SJSA1 (cell line): ENCODE measurements around the gene SV2A. TPM values are rescaled to one million over a fixed set of nuclear protein-coding genes. Genes with fewer than 3 reads are reported as not detected.
"Not testable (repeated sequence)": the region's sequence is repeated elsewhere in the genome, so short reads cannot be mapped to it uniquely, and the experiment has no call there.

Experiments
- DNase-seq, 2 experiments: peaks; one replicate each; pipeline ENCODE4 v3.0.0-alpha.2; 2015 to 2020; ENCODE audit warnings: low spot score in 2 of 2, low read depth in 1 of 2
- H3K27ac ChIP-seq: fragments of 250-450 bp; sonication (Bioruptor Pico); 2 replicates; pipeline ENCODE4 v1.5.1; 2020; ENCODE audit warnings: mild to moderate bottlenecking, moderate library complexity
- H3K27me3 ChIP-seq: fragments of 250-450 bp; sonication (Bioruptor Pico); replicated peaks from 2 replicates; pipeline ENCODE4 v1.5.1; 2020; ENCODE audit warnings: mild to moderate bottlenecking, moderate library complexity
- H3K36me3 ChIP-seq: fragments of 250-450 bp; sonication (Bioruptor Pico); 2 replicates; pipeline ENCODE4 v1.5.1; 2020; ENCODE audit warnings: mild to moderate bottlenecking
- H3K4me1 ChIP-seq: fragments of 250-450 bp; sonication (Bioruptor Pico); replicated peaks from 2 replicates; pipeline ENCODE4 v1.6.1; 2021; ENCODE audit warnings: mild to moderate bottlenecking
- H3K4me3 ChIP-seq: fragments of 250-450 bp; sonication (Bioruptor Pico); 2 replicates; pipeline ENCODE4 v1.5.1; 2020; ENCODE audit warnings: mild to moderate bottlenecking
- H3K9me3 ChIP-seq: fragments of 250-450 bp; sonication (Bioruptor Pico); replicated peaks from 2 replicates; pipeline ENCODE4 v1.5.1; 2020; ENCODE audit warnings: mild to moderate bottlenecking
- total RNA-seq: library from RNA; depleted of rRNA; stranded (reverse); fragments of >200 nt; shearing (Covaris generic); gene quantifications from 2 replicates; pipeline ENCODE4 v1.2.3, GENCODE V29; 2014; rRNA removed

The SV2A gene, protein sequence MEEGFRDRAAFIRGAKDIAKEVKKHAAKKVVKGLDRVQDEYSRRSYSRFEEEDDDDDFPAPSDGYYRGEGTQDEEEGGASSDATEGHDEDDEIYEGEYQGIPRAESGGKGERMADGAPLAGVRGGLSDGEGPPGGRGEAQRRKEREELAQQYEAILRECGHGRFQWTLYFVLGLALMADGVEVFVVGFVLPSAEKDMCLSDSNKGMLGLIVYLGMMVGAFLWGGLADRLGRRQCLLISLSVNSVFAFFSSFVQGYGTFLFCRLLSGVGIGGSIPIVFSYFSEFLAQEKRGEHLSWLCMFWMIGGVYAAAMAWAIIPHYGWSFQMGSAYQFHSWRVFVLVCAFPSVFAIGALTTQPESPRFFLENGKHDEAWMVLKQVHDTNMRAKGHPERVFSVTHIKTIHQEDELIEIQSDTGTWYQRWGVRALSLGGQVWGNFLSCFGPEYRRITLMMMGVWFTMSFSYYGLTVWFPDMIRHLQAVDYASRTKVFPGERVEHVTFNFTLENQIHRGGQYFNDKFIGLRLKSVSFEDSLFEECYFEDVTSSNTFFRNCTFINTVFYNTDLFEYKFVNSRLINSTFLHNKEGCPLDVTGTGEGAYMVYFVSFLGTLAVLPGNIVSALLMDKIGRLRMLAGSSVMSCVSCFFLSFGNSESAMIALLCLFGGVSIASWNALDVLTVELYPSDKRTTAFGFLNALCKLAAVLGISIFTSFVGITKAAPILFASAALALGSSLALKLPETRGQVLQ
- 16.6 and 17.8 TPM in 2 replicates for total RNA-seq

DNA sequence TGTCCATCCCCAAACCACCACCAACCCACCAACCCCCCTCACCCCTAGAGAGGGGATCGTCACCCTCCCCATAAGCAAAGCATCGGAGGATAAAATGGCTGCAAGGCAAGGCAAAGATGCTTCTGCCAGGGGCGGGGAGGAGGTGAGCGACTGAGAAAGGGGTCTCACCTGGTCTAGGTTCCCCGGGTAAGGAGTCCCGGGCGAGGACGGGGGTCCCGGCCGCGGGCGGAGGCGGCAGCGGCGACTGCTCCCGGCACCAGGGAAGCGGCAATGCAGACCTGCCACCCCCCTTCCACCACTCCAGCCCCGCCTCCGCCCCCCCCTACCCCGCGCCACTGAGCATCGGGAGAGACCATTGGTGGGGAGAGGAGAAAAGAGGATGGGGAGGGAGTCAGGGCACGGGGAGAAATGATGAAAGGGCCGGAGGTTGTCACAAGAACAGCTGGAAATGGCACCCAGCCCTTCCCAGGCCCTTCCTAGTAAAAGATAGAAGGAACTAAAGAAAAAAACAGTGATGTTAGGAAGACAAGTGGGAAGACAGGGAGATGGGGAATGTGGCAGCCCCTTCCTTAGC is at the start of gene SV2A:
TSS of gene SV2A (minus strand) at position 274 of the 574 bp plus-strand sequence. CDS start 4,004 bp downstream, outside the sequence.
- Histone ChIP-seq H3K4me1 (peaks cover 8% of the 10 kb centered on the region), H3K36me3 (peaks cover 15% of the 10 kb centered on the region), H3K27me3 (no peaks in the 10 kb centered on the region), H3K4me3 (peak within 1 kb of the TSS; percentile 54), H3K9me3 (no peaks in the 10 kb centered on the region), H3K27ac (no peak within 1 kb of the TSS)
- peak in 1 of 2 experiments; percentile 35 for DNase-seq

DNA sequence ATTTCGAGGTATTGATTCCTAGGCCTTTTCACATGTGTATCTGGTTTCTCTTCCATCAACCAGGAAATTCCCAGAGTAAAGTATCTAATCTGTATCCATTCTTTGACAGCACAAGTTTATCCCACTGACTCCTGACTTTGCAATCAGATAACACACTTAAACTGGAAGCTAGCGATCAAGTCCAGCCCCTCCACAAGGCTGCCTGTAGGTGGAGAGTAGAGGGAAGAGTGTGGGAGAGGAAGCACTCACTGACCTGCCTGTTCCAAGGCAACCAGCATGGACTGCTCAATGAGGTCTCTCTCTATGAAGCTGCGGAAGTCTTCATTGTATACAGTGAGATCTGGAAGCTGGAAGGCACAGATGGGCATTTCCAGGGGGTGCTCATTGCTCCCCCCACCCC is 49.4 kb upstream of the SV2A start:
- Histone ChIP-seq H3K27ac (no peak overlapping the region), H3K4me3 (no peak overlapping the region), H3K9me3 (no peaks in the 10 kb centered on the region), H3K4me1 (no peaks in the 10 kb centered on the region), H3K36me3 (peaks cover 75% of the 10 kb centered on the region), H3K27me3 (no peaks in the 10 kb centered on the region)
- no peak for DNase-seq

DNA sequence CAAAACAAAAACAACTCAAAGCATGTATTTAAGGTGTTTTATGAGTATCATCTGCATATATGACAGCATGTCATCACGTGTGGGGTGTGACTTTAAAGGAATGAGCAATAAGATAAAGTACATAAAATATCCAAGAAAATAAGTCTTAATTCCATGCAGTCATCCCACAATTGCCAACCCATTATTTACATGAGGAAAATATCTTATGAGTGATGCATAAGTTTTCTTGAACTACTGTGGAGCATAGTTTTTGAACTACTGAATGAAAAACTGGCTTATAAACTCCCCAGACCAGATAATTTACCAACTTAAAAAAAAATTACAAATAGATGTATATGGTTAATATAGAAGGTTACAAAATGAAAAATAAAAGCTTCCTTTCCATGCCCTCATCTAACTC is 48.8 kb upstream of the SV2A start:
- Histone ChIP-seq H3K27me3 (no peaks in the 10 kb centered on the region), H3K4me1 (no peaks in the 10 kb centered on the region), H3K9me3 (no peaks in the 10 kb centered on the region), H3K36me3 (peaks cover 72% of the 10 kb centered on the region), H3K4me3 (no peak overlapping the region), H3K27ac (no peak overlapping the region)
- no peak for DNase-seq

DNA sequence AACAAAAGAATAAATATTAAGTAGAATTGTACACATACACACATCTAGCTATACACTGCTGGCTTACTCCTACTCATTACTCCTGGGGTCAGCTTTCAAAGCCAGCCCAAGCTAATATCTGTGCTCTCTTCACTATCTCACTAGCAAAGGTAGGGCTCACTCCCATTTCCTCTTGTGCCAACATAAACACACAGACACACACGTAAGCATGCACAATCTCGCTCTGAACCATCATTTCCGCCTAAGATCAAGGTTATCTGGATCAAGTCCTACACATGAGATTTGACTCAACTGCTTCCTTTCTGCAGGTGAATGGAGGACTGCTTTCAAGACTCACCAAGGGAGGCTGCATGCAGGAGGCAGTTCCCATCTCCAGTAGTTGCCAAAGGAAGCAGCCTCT is 47.8 kb upstream of the SV2A start:
- no peaks in the 10 kb centered on the region for H3K9me3 ChIP-seq
- H3K36me3 ChIP-seq: peaks cover 68% of the 10 kb centered on the region
- H3K4me1 ChIP-seq: no peaks in the 10 kb centered on the region

DNA sequence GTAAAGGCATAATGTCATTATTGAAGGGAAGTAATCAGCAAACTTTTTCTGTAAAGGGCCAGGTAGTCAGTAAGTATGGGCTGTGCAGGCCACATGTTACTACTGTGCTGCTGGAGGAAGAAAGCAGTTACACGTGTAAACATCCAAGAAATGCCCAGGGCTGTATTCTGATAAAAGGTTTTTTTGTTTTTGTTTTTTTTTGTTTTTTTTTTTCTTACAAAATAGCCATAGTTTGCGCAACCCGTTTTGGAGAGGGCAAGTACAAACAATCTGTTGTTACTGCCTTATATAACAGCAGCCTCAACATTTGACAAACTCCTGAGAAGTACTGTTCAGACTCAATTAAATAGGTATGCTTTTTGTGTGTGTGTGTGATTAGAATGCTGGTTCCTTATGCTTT is 45.7 kb upstream of the SV2A start:
- peaks cover 69% of the 10 kb centered on the region for H3K36me3 ChIP-seq
- DNase-seq: no peak
- H3K4me1 ChIP-seq: no peaks in the 10 kb centered on the region
- H3K27me3 ChIP-seq: no peaks in the 10 kb centered on the region
- no peak overlapping the region for H3K27ac ChIP-seq
- no peaks in the 10 kb centered on the region for H3K9me3 ChIP-seq
- no peak overlapping the region for H3K4me3 ChIP-seq

More for the DNA sequence above, 47.8 kb upstream of the SV2A start:
- no peak overlapping the region for H3K27ac ChIP-seq
- H3K27me3 ChIP-seq: no peaks in the 10 kb centered on the region
- no peak overlapping the region for H3K4me3 ChIP-seq
- DNase-seq: no peak

DNA sequence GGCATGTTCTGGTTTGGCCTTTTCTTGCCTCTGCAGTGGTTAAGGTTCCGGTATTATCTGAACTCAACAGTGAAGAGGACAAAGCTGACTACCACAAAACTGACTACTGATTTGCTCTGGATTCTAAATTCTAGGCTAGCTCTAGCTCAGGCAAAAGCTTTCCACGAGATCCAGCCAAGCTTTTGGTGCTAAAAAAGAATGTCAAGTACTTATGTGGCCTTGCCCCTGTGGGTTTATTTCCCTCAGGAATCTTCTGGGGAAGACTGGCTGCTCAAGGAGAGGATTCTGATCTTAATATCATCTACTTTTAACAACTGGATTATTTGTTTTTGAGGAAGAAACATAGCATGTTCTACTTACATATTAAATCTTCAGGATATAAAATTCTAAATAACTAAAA is 45.1 kb upstream of the SV2A start:
- Histone ChIP-seq H3K27me3 (no peaks in the 10 kb centered on the region), H3K36me3 (peaks cover 72% of the 10 kb centered on the region), H3K27ac (no peak overlapping the region), H3K9me3 (no peaks in the 10 kb centered on the region), H3K4me3 (no peak overlapping the region), H3K4me1 (no peaks in the 10 kb centered on the region)
- no peak for DNase-seq

DNA sequence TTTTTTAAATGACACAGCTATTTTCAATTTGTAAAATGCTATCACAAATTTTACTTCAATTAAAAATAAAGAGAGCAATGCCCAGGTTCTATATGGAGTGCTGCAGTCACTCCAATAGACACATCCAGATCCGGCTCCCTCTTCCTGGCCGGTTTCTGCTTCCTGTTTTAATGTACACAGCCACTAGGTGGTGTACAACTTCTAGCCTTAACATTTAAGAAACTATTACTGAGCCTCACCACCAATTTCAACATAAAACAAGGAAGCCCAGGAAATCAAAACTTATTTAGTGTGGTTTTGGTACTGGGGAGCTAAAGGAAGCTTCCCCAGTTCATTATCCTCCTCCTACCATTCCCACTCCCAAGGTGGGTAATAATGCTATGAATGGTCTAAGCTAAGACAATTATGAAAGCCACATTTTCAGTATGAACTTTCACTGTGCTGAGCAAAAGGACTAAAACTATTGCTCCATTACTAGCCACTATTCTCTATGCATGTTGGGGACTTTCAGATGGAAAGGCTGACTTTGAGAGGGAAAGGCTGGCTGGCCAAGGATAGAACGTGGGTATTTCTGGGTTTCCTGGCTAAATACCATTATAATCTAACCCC is 44.5 kb upstream of the SV2A start:
- Histone ChIP-seq H3K36me3 (peaks cover 70% of the 10 kb centered on the region), H3K9me3 (no peaks in the 10 kb centered on the region), H3K4me3 (no peak overlapping the region), H3K27me3 (no peaks in the 10 kb centered on the region), H3K4me1 (no peaks in the 10 kb centered on the region), H3K27ac (no peak overlapping the region)
- DNase-seq: peak in 1 of 2 experiments; percentile 61

DNA sequence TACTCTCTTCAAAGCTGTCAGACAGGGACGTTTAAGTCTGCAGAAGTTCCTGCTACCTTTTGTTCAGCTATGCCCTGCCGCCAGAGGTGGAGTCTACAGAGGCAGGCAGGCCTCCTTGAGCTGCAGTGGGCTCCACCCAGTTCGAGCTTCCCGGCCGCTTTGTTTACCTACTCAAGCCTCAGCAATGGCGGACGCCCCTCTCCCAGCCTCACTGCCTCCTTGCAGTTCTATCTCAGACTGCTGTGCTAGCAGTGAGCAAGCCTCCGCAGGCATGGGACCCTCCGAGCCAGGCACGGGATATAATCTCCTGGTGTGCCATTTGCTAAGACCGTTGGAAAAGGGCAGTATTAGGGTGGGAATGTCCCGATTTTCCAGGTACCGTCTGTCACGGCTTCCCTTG is 39.9 kb upstream of the SV2A start:
- DNase-seq, H3K9me3 ChIP-seq, H3K27me3 ChIP-seq, H3K27ac ChIP-seq, H3K4me1 ChIP-seq, H3K4me3 ChIP-seq: not testable (repeated sequence)
- H3K36me3 ChIP-seq: peaks cover 67% of the 10 kb centered on the region

DNA sequence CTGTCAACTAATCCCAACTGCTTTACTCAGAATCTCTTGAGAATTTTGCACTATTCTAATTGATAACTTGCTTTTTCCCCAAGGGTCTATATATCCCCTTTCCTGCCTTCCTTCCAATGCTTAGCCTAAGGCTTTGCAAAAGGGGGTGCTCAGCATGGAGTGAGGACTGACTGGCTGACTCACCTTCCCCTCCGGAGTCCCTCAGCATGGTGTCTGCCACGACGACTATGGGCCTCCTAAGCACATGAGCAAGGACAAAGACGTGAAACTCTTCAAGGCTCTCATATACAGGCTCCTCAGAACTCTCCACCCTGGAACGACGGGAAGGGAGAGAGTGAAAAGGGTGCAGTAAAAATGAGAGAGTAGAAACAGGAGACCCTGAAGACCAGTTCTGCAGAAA is 32.3 kb upstream of the SV2A start:
- H3K27me3 ChIP-seq: no peaks in the 10 kb centered on the region
- no peak for DNase-seq
- H3K27ac ChIP-seq: no peak overlapping the region
- no peaks in the 10 kb centered on the region for H3K4me1 ChIP-seq
- H3K4me3 ChIP-seq: no peak overlapping the region
- H3K9me3 ChIP-seq: no peaks in the 10 kb centered on the region
- H3K36me3 ChIP-seq: peaks cover 73% of the 10 kb centered on the region

DNA sequence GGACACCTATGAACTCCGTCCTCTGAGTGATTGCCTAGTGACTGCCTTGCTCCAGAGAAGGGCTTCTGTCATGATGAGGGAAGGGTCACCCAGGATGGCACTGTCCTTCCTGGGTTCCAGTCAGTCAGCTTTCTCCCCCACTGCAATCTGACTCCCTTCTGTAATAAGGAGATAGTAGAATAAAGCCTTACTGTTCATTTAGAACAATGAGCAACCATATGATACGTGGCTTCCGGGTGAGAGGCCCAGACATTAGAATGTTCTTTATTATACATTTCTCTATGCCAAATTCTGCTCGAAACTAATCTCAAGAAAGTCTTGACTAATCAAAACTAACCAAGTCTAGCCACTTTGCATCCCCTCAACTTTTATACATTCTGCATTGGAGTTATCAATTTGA is 27.6 kb upstream of the SV2A start:
- DNase-seq: no peak
- H3K4me3 ChIP-seq: no peak overlapping the region
- H3K36me3 ChIP-seq: peaks cover 58% of the 10 kb centered on the region

DNA sequence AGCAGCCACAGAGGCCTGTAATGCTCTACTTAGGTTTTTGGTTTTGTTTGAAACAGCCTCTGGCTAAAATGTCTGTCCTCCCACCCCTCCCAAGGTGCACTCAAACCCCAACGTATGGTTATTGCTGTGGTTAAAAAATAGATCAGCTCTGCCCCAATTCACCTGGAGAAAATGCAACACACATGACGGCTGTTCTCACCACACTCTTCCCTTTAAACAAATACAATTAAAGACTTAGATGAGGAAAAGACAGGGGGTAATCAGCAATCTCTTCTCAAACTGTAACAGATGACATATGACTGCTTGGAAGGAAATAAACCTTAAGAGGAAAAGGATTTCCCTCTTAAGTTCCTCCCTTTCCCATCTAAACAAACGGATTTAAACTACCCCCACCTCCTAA is 25.2 kb upstream of the SV2A start:
- Histone ChIP-seq H3K9me3 (no peaks in the 10 kb centered on the region), H3K27me3 (no peaks in the 10 kb centered on the region), H3K4me3 (no peak overlapping the region), H3K36me3 (peaks cover 38% of the 10 kb centered on the region), H3K27ac (no peak overlapping the region), H3K4me1 (peaks cover 19% of the 10 kb centered on the region)
- no peak for DNase-seq

More for the DNA sequence above, 27.6 kb upstream of the SV2A start:
- no peaks in the 10 kb centered on the region for H3K9me3 ChIP-seq
- H3K27ac ChIP-seq: no peak overlapping the region
- H3K27me3 ChIP-seq: no peaks in the 10 kb centered on the region
- no peaks in the 10 kb centered on the region for H3K4me1 ChIP-seq

DNA sequence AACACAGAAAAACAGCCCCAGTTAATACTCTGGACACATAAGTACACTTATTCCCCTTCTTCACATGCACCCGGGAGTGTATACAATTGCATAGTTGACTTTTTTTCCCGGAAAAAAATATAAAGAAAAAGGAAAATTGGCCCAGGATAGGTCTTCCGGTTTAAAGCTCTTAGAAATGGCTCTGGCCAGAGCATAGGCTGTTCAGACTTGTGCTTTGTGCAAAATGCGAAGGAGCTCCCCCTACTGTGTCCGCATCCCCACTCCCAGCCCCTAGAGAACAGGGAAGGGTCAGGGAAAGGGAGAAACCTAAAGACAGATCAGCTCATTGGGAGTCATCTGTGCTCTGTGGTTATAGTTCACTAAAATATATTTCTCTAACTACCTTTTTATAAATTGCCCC is 24.6 kb upstream of the SV2A start:
- H3K4me1 ChIP-seq: peaks cover 26% of the 10 kb centered on the region
- no peaks in the 10 kb centered on the region for H3K27me3 ChIP-seq
- peaks cover 34% of the 10 kb centered on the region for H3K36me3 ChIP-seq
- no peaks in the 10 kb centered on the region for H3K9me3 ChIP-seq
- H3K4me3 ChIP-seq: no peak overlapping the region
- no peak for DNase-seq
- no peak overlapping the region for H3K27ac ChIP-seq

DNA sequence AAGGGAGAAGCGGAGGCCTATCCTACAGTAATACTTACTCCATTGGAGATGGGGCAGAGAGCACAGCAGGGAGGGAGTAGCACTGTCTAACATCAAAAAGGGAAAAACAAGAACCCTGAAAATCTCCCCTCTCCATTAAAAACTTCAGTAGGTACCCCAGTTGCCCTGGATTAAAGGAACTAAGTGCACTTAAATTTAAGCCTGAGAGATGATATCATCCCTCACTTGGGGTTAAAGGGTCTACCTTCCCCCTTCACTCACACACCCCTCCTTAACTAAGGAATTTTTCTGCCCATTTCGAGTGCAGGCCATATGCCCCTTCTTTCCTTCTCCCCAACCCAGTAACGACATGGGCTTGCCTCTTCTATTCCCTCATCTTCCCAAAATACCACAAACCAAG is 22.8 kb upstream of the SV2A start:
- peaks cover 20% of the 10 kb centered on the region for H3K36me3 ChIP-seq
- no peak overlapping the region for H3K4me3 ChIP-seq
- H3K9me3 ChIP-seq: no peaks in the 10 kb centered on the region
- H3K27me3 ChIP-seq: no peaks in the 10 kb centered on the region
- H3K4me1 ChIP-seq: peaks cover 39% of the 10 kb centered on the region
- H3K27ac ChIP-seq: no peak overlapping the region
- no peak for DNase-seq

DNA sequence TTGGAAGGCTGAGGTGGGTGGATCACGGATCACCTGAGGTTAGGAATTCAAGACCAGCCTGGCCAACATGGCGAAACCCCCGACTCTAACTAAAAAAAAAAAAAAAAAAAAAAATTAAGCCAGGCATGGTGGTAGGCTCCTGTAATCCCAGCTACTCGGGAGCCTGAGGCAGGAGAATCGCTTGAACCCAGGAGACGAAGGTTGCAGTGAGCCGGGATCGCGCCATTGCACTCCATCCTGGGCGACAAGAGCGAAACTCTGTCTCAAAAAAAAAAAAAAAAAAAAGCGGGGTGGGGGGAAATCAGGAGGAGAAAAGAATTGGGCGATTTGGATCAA is 21.0 kb upstream of the SV2A start:
- Histone ChIP-seq H3K4me1 (peaks cover 39% of the 10 kb centered on the region), H3K4me3 (peak overlapping the region; percentile 17)
- not testable (repeated sequence) for H3K27me3 ChIP-seq, H3K27ac ChIP-seq, H3K36me3 ChIP-seq, H3K9me3 ChIP-seq, DNase-seq
